Dendritic cell treated with granulocyte-macrophage colony-stimulating factor and Interleukin-4, amounts not matched to agents 40 ng/mL and 50 ng/mL, for 4 days (primary cell): Measurements from ENCODE around the gene NLN.
"Not testable (repeated sequence)": the region's sequence is repeated elsewhere in the genome, so short reads cannot be mapped to it uniquely, and the experiment has no call there.

Experiments
- H3K27ac Mint-ChIP-seq: one replicate; pipeline ENCODE4 v1.8.0; 2022; ENCODE audit warnings: mild to moderate bottlenecking, mixed read lengths
- H3K27me3 Mint-ChIP-seq: one replicate; pipeline ENCODE4 v1.8.0; 2022; ENCODE audit warnings: mild to moderate bottlenecking, mixed read lengths
- H3K36me3 Mint-ChIP-seq: one replicate; pipeline ENCODE4 v1.8.0; 2022; ENCODE audit warnings: low read depth, mixed read lengths
- H3K4me1 Mint-ChIP-seq: one replicate; pipeline ENCODE4 v1.8.0; 2022; ENCODE audit warnings: low read depth, mixed read lengths
- H3K4me3 Mint-ChIP-seq: one replicate; pipeline ENCODE4 v1.8.0; 2022; ENCODE audit warnings: mild to moderate bottlenecking, moderate library complexity, mixed read lengths
- H3K9me3 Mint-ChIP-seq: one replicate; pipeline ENCODE4 v1.8.0; 2022; ENCODE audit warnings: mixed read lengths
- intact Hi-C: fragments of 100-400 bp; cut with micrococcal nuclease; formaldehyde crosslinking; loops from one replicate; pipeline ENCODE4 v1.15.0; 2022

The NLN gene

DNA sequence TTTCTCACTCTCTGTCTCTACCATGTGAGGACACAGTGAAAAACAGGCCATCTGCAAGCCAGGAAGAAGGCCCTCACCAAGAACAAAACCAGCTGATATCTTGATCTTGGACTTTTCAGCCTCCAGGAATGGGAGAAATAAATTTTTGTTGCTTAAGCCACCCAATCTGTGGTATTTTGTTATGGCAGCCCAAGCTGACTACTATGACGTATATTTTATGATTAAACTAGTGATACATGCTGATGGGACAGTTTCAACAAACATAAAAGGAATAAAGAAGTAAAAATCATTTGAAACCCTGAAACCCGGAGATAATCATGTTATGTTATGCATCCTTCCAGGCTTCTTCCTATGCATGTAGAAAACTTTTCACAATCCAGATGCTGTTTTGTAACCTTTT is 132.9 kb downstream of the NLN start:
- Mint-ChIP-seq H3K27me3 (peaks cover 1% of the 10 kb centered on the region), H3K27ac (no peak overlapping the region), H3K9me3 (peaks cover 3% of the 10 kb centered on the region), H3K36me3 (no peaks in the 10 kb centered on the region), H3K4me1 (peaks cover 25% of the 10 kb centered on the region), H3K4me3 (no peak overlapping the region)
- intact Hi-C loops = no loop called here

DNA sequence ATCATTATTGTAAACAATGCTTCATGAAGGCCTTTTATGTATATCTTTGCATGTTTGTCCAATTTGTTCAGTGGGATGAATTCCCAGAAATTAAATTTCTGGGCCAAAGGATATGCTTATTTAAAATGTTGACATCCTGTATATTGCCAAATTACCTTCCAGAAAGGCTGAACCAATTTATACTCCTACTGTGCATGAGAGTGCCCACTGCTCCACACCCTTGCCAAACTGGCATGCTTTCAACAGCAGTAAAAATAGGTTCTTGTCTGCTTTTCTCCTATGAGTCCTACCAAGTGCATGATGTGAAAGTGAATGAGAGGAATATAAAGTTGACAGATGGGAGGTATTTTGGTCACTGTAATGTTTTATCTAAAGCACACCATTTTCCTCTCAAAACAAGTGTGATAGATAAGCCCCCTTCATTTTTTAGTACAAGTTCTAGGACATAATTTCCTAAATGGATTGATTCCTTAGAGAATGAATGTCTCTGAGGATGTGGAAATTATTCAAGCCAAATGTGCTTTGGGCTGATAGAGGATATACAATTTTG is 133.8 kb downstream of the NLN start:
- no peak overlapping the region for H3K4me3 Mint-ChIP-seq
- peaks cover 25% of the 10 kb centered on the region for H3K4me1 Mint-ChIP-seq
- H3K27ac Mint-ChIP-seq = no peak overlapping the region
- no peaks in the 10 kb centered on the region for H3K36me3 Mint-ChIP-seq
- H3K9me3 Mint-ChIP-seq = no peaks in the 10 kb centered on the region
- H3K27me3 Mint-ChIP-seq = peaks cover 1% of the 10 kb centered on the region
- intact Hi-C loops = no loop called here

DNA sequence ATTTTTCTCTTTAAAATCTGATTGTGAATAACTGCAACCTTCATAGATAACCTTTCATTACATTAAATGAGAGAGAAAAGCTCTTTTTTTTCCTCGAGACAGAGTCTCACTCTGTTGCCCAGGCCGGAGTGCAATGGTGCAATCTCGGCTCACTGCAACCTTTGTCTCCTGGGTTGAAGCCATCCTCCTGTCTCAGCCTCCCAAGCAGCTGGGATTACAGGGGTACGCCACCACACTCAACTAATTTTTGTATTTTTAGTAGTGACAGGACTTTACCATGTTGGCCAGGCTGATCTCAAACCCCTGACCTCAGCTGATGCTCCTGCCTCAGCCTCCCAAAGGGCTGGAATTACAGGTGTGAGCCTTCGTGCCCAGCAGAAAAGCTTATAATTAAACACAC is 134.5 kb downstream of the NLN start:
- intact Hi-C loops = no loop called here
- Mint-ChIP-seq H3K4me3 (no peak overlapping the region), H3K27ac (no peak overlapping the region), H3K9me3 (no peaks in the 10 kb centered on the region), H3K36me3 (no peaks in the 10 kb centered on the region), H3K27me3 (peaks cover 1% of the 10 kb centered on the region), H3K4me1 (peaks cover 21% of the 10 kb centered on the region)

DNA sequence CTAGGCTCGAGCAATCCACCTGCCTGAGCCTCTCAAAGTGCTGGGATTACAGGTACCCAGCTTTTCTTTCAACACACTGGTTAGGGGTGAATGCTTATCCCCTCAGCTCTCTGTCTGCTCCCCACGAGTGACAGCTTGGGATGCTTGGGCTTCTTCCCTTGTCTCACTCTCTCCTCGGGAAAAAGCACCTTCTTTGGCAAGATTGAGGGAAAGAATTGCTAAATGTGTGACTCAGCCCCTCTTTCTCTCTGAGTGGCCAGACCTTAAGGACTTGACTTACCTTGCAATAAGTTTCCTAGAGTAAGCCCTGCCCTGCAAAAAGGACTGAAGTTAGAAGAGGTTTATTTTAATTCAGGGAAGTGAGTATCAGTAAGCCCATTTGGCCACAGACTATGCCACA is 136.3 kb downstream of the NLN start:
- Mint-ChIP-seq H3K27me3 (no peaks in the 10 kb centered on the region), H3K9me3 (no peaks in the 10 kb centered on the region), H3K4me1 (peaks cover 23% of the 10 kb centered on the region), H3K4me3 (no peak overlapping the region), H3K27ac (no peak overlapping the region), H3K36me3 (no peaks in the 10 kb centered on the region)
- intact Hi-C loops = no loop called here

DNA sequence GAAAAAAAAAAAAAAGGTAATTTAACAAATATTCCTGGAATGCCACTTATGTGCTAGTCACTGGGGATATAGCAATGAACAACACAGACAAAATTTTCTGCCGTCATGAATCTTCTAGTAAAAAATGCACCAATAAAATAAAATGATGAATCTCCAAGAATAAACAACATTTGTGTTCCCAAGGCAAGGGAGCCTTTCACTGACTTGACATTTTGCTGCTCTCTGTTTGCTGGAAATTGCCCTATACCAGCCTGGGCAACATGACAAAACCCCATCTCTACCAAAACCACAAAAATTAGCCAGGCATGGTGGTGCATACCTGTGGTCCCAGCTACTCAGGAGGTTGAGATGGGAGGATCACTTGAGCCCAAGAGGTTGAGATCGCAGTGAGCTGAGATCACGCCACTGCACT is 139.8 kb downstream of the NLN start:
- intact Hi-C loops = no loop called here
- H3K4me3 Mint-ChIP-seq = no peak overlapping the region
- no peaks in the 10 kb centered on the region for H3K36me3 Mint-ChIP-seq
- no peak overlapping the region for H3K27ac Mint-ChIP-seq
- H3K4me1 Mint-ChIP-seq = peaks cover 23% of the 10 kb centered on the region
- no peaks in the 10 kb centered on the region for H3K9me3 Mint-ChIP-seq
- H3K27me3 Mint-ChIP-seq = no peaks in the 10 kb centered on the region

DNA sequence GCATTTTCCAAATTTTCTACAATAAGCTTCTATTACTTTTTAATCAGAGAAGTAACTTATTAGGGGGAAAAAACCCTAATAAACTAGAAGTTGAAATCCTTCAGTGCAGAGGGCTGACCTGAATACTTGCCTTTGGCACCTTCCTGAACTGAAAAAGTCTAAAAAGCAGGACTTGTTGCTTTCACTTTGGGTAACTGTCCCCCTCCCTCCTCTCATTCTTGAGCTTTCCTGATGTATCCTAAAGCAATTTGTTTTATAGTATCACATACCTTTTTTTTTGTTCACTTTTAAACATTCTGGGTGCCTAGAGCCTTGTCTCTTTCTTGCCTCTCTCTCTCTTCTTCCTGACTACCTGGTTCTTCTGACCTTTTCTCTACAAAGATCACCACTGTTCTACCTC is 140.4 kb downstream of the NLN start:
- no peaks in the 10 kb centered on the region for H3K36me3 Mint-ChIP-seq
- H3K4me1 Mint-ChIP-seq = peaks cover 23% of the 10 kb centered on the region
- H3K9me3 Mint-ChIP-seq = no peaks in the 10 kb centered on the region
- H3K27ac Mint-ChIP-seq = no peak overlapping the region
- intact Hi-C loops = no loop called here
- no peak overlapping the region for H3K4me3 Mint-ChIP-seq
- H3K27me3 Mint-ChIP-seq = no peaks in the 10 kb centered on the region

DNA sequence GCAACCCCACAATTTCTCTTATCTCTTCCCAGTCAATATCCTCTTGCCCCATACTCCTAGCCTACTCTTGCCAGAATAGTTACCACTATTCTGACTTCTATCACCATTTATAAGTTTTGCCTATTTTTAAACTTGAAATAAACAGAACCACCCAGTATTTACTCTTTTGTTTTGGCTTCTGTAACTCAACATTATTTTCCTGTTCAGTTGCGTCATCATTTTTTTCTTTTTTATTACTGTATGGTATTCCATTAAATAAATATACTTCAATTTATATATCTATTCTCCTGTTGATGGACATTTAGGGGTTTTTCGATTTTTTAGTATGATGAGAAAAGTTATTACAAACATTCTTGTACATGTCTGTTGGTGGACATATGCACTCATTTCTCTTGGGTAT is 141.7 kb downstream of the NLN start:
- H3K9me3 Mint-ChIP-seq = no peaks in the 10 kb centered on the region
- H3K27ac Mint-ChIP-seq = no peak overlapping the region
- intact Hi-C loops = no loop called here
- peaks cover 15% of the 10 kb centered on the region for H3K4me1 Mint-ChIP-seq
- no peak overlapping the region for H3K4me3 Mint-ChIP-seq
- H3K27me3 Mint-ChIP-seq = no peaks in the 10 kb centered on the region
- H3K36me3 Mint-ChIP-seq = no peaks in the 10 kb centered on the region

DNA sequence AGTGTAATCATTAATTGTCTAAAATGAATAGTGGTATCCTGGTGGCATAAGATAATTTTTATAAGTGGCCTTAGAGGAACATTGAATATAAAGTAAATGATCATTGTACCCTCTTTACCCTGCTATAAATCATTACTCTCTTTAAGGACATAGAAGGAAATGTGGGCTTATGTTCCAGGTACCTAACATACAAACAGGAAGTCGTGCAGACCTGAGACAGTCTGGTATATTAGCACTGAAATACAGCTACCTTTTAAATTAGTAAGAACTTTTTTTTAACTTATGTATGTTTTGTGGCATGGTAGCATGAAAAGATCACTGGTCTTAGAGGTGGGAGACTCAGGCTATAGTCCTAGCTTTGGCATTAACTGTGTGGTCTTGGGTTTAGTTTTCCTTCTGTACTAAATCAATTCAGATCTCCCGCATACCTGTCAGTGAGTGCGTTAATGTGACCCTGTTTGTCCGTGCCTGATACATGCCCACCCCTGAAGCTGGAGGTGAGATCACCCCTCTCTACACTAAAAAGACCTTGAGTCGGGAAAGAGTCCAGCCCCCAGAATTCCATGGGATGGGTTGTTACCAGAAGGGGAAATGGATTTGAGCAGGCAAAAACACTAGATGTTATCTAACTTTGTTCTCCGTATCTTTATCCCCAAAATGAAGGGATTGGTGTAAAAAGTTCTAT is 145.0 kb downstream of the NLN start:
- Mint-ChIP-seq H3K4me3 (no peak overlapping the region), H3K9me3 (no peaks in the 10 kb centered on the region), H3K27me3 (no peaks in the 10 kb centered on the region), H3K4me1 (peaks cover 5% of the 10 kb centered on the region), H3K36me3 (no peaks in the 10 kb centered on the region), H3K27ac (no peak overlapping the region)
- intact Hi-C loops = no loop called here

DNA sequence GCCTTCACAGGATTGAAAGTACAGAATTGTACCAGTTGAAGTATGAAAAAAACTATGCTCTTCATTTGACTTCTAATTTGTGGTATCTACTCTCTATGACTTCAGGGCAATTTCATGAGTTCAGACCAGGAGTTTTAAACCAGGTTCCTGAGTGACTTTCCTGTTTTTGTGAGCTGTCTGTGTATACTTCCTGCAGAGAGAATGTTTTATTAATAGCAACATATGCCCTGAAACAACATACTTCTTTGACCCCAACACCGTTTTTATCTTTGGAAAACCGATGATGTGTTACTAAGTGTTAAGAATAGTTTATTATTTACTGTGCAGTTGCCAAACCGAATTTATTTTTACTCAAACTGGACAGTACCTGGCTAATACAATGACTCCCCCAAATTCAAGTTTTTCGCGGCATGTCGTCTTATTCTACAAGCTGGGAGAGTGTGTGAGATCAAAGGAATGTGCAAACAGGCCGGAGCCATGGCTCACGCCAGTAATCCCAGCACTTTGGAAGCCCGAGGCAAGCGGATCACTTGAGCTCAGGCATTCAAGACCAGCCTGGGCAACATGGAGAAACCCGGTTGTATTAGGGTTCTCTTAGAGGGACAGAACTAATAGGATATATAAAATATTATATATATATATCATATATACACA is 145.7 kb downstream of the NLN start:
- no peaks in the 10 kb centered on the region for H3K9me3 Mint-ChIP-seq
- H3K27me3 Mint-ChIP-seq = no peaks in the 10 kb centered on the region
- intact Hi-C loops = no loop called here
- peaks cover 2% of the 10 kb centered on the region for H3K4me1 Mint-ChIP-seq
- H3K36me3 Mint-ChIP-seq = no peaks in the 10 kb centered on the region
- no peak overlapping the region for H3K27ac Mint-ChIP-seq
- no peak overlapping the region for H3K4me3 Mint-ChIP-seq

DNA sequence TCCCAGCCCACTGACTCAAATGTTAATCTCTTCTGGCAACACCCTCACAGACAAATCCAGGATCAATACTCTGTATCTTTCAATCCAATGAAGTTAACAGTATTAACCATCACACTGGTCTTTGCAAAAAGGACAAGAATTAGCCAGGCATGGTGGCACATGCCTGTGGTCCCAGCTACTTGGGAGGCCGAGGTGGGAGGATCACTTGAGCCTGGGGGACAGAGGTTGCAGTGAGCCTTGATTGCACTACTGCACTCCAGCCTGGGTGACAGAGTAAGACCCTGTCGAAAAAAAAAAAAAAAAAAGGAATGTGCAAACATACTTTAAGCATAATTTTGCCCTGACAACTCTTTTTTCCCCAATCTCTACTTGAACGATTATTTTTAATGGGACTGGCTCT is 146.5 kb downstream of the NLN start:
- intact Hi-C loops = no loop called here
- Mint-ChIP-seq H3K27me3 (no peaks in the 10 kb centered on the region), H3K9me3 (no peaks in the 10 kb centered on the region), H3K4me1 (no peaks in the 10 kb centered on the region), H3K27ac (no peak overlapping the region), H3K4me3 (no peak overlapping the region), H3K36me3 (no peaks in the 10 kb centered on the region)

DNA sequence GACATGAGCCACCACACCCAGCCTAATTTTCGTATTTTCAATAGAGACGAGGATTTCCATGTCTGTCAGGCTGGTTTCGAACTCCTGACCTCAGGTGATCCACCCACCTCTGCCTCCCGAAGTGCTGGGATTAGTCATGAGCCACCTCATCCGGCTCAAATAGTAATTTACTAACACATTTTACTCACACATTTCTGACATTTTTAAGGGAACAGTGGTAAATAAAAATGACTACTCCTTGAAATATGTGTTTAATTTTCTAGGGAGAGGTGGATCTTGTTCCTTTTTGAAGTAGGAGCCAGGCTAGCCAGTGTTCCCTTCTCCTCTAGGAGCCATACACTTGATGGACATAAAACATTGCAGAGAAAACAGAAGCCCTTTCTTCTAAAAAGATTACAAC is 149.2 kb downstream of the NLN start:
- H3K27me3 Mint-ChIP-seq = no peaks in the 10 kb centered on the region
- H3K4me1 Mint-ChIP-seq = no peaks in the 10 kb centered on the region
- intact Hi-C loops = no loop called here
- no peak overlapping the region for H3K4me3 Mint-ChIP-seq
- H3K9me3 Mint-ChIP-seq = no peaks in the 10 kb centered on the region
- H3K36me3 Mint-ChIP-seq = no peaks in the 10 kb centered on the region
- H3K27ac Mint-ChIP-seq = no peak overlapping the region

DNA sequence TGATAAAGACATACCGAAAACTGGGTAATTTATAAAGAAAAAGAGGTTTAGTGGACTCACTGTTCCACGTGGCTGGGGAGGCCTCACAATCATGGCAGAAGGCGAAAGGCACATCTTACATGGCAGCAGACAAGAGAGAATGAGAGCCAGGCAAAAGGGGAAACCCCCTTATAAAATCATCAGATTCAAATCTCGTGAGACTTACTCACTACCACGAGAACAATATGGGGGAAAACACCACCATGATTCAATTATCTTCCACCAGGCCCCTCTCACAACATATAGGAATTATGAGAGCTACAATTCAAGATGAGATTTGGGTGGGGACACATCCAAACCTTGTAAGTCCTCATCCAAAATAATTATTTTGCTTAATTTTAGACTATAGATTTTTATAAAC is 149.8 kb downstream of the NLN start:
- H3K4me3 Mint-ChIP-seq, H3K4me1 Mint-ChIP-seq, intact Hi-C loops, H3K9me3 Mint-ChIP-seq, H3K36me3 Mint-ChIP-seq, H3K27ac Mint-ChIP-seq, H3K27me3 Mint-ChIP-seq: not testable (repeated sequence)

DNA sequence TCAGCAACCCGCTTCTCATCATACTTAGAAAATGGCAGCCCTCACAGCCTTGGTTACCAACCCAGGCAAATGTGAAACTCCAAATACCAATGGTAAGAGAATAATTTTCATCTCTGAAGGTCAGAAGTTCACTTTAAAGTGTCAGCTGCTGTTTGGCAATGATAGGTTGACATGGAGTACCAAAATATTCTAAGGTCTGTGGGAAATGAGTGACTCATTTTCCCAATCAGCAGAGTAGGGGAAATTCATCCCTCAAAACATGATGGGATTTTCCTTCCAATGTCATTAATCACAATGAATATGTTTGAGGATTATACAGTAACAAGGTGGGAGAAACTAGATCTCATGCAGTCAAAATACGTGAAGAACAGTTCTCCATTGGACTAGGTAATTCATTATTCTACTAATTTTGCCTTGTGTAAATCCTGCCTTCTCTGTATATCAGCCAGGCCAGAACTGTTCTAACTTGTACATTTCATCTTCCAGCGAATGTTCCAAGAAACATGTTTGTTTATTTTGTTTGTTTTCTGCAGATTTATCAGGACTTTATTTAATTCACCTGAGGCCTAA is 151.3 kb downstream of the NLN start:
- Mint-ChIP-seq H3K4me1 (peaks cover 6% of the 10 kb centered on the region), H3K27me3 (no peaks in the 10 kb centered on the region), H3K36me3 (no peaks in the 10 kb centered on the region), H3K4me3 (no peak overlapping the region), H3K27ac (no peak overlapping the region), H3K9me3 (peaks cover 9% of the 10 kb centered on the region)
- intact Hi-C loops = no loop called here

DNA sequence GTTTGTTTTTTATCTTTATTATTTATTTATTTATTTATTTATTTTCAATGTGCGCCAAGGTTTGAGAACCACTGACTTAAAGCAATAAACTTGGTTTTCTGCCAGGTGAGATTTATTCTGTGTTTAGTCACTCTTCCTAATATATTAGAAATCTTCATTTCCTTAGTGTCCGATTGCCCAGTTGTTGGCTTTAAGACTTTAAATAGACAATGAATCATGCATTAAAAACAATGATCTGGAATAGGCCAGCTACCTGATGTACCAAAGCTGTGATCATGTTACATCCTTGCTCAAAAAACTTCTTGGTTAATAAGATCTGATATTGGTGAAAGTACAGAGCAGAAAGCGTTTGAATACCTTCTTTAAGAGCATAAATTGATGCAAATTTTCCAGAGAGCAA is 152.2 kb downstream of the NLN start:
- H3K27me3 Mint-ChIP-seq = no peaks in the 10 kb centered on the region
- no peak overlapping the region for H3K4me3 Mint-ChIP-seq
- no peak overlapping the region for H3K27ac Mint-ChIP-seq
- intact Hi-C loops = no loop called here
- no peaks in the 10 kb centered on the region for H3K36me3 Mint-ChIP-seq
- peaks cover 6% of the 10 kb centered on the region for H3K4me1 Mint-ChIP-seq
- peaks cover 9% of the 10 kb centered on the region for H3K9me3 Mint-ChIP-seq
